ENCODE measurements around the gene MPZL2. TPM values are rescaled to one million over a fixed set of nuclear protein-coding genes. Genes with fewer than 3 reads are reported as not detected.

The MPZL2 gene
- total and polyA plus RNA-seq, 2 of the 8 experiments (the other 6 are each of a cell fraction or from before 2014, with no cell fraction given): 2.4 to 3.2 TPM

DNA sequence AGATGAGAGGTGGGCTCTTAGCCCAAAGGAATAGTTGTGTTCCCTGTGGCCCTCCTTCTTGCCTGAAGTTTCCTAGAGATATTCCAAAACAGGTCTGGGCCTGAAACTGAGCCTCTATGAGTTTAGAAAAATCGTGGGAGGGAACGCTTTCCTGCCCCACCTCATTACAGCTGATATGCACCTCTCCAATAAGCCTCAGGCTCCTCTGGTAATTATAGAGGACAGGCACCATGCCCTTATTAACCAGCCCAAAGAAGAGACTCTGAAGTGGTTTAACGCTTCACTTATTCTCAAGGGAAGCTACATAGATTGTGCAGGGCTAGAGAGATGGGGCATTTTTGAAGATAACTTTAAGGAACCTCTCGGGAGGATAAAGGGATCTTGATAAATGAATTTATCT is 3.4 kb upstream of the MPZL2 start:
- no peak overlapping the region for H3K9ac ChIP-seq (replicated peaks in 1 of 4; ENCODE audit: extremely low read depth in 1 of 4, low read depth in 3 of 4, low read length in 3 of 4)
- DNase-seq (ENCODE audit: low read depth in 1 of 2, low spot score in 2 of 2) (no peak), FAIRE-seq (no peak)
- H2BK12ac ChIP-seq (ENCODE audit: low read depth, low read length): no peak overlapping the region
- ChIA-PET POLR2A (ENCODE audit: partially characterized antibody) (no interaction called here), CTCF (ENCODE audit: partially characterized antibody) (interaction anchor here (1.0 to 1.3 kb wide), 3 partner anchors 10 to 69 kb away, joined by 3 read pairs; no protein-coding TSS in a partner anchor)
- H3K36me3 ChIP-seq (ENCODE audit: control insufficient read depth in 2 of 4, insufficient read depth in 4 of 4, low read length in 3 of 4): no peaks in the 10 kb centered on the region
- peaks cover 5% of the 10 kb centered on the region; the same call in 1 of the 2 replicates for H3K23me2 ChIP-seq (ENCODE audit: low read depth, low read length)
- H3K18ac ChIP-seq (ENCODE audit: extremely low read depth, low read length): no peak overlapping the region
- no peak overlapping the region for H2BK20ac ChIP-seq (ENCODE audit: low read length)
- no peaks in the 10 kb centered on the region for H3K9me3 ChIP-seq (ENCODE audit: insufficient read depth in 2 of 2, low read depth in 1 of 2, low read length in 1 of 2)
- no peak overlapping the region for H3K56ac ChIP-seq (replicated peaks; ENCODE audit: insufficient read length, low read depth, low read length)
- H3K79me2 ChIP-seq (ENCODE audit: control insufficient read depth in 1 of 2, insufficient read depth in 2 of 2, low read length in 2 of 2): no peaks in the 10 kb centered on the region
- H4K8ac ChIP-seq (ENCODE audit: extremely low read depth, insufficient read depth, low read length): no peak overlapping the region
- H3K23ac ChIP-seq (ENCODE audit: insufficient read length): no peak overlapping the region
- H2BK15ac ChIP-seq (ENCODE audit: low read length): no peak overlapping the region
- H4K20me1 ChIP-seq (replicated peaks in 1 of 2; ENCODE audit: control insufficient read depth in 1 of 2, insufficient read depth in 2 of 2, low read length in 2 of 2): no peaks in the 10 kb centered on the region
- no peak overlapping the region for H2BK120ac ChIP-seq (replicated peaks; ENCODE audit: low read depth, low read length)
- no peak overlapping the region for H3K4me2 ChIP-seq (ENCODE audit: insufficient read depth in 1 of 2, low read depth in 2 of 2, low read length in 2 of 2)
- H4K5ac ChIP-seq (ENCODE audit: insufficient read length, low read depth, low read length): no peak overlapping the region
- no peak overlapping the region for H4K91ac ChIP-seq (replicated peaks; ENCODE audit: insufficient read length, low read length)
- no peak overlapping the region for H3K4ac ChIP-seq (replicated peaks; ENCODE audit: insufficient read length, low read depth, low read length)
- no peak overlapping the region for H2AFZ ChIP-seq (ENCODE audit: low read length)
- no peak overlapping the region for H3K14ac ChIP-seq (ENCODE audit: insufficient read length)
- H3K27me3 ChIP-seq (replicated peaks in 1 of 4; ENCODE audit: control insufficient read depth in 3 of 4, extremely low read depth in 1 of 4, insufficient read depth in 3 of 4, low read length in 3 of 4): peaks cover under 1 to 41% (median 28%) of the 10 kb centered on the region in 4 experiments
- H3K4me3 ChIP-seq (ENCODE audit: extremely low read depth in 1 of 4, insufficient read depth in 2 of 4, low read depth in 3 of 4, low read length in 4 of 4): no peak overlapping the region
- WGBS, 2 experiments (ENCODE audit: extremely low coverage in 1 of 2, insufficient coverage in 1 of 2, insufficient read length in 1 of 2, insufficient replicate concordance in 2 of 2, low coverage in 1 of 2, low lambda C conversion rate in 2 of 2, missing lambda C conversion rate in 1 of 2): 78% methylated on average over 4 of the region's 4 CpGs; no CpG with 5 or more reads in 1 of the 2 experiments
- peaks cover 3 to 11% (median 4%) of the 10 kb centered on the region in 4 experiments; a peak in 4 of 7 replicates for H3K4me1 ChIP-seq (replicated peaks in 1 of 4; ENCODE audit: control insufficient read depth in 3 of 4, insufficient read depth in 4 of 4, low read length in 3 of 4)
- no peak overlapping the region for H3K27ac ChIP-seq (ENCODE audit: low read depth, low read length)
- TF ChIP-seq, protein P1, sequence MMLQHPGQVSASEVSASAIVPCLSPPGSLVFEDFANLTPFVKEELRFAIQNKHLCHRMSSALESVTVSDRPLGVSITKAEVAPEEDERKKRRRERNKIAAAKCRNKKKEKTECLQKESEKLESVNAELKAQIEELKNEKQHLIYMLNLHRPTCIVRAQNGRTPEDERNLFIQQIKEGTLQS (IDR thresholded peaks at IDR 0.05; ENCODE audit: insufficient read depth, low read depth, low read length): no peak
- no peak for TF ChIP-seq CHD2 (IDR thresholded peaks at IDR 0.05; ENCODE audit: low read length)
- H2BK5ac ChIP-seq (ENCODE audit: low read depth, low read length): no peak overlapping the region
- no peak overlapping the region for H2AK5ac ChIP-seq (ENCODE audit: low read depth, low read length)
- no peaks in the 10 kb centered on the region for H3K79me1 ChIP-seq (ENCODE audit: low read depth, low read length)

Measured in H1 (cell line).